NCI-H748 (cell line): ENCODE results near the gene P4HB.

Experiments
- DNase-seq: peaks from one replicate; lab custom pipeline; 2025; ENCODE audit not compliant: unreplicated experiment; lab: John Stamatoyannopoulos, UW

P4HB gene

GRCh38 chr17:81812571-81813370 is 47.6 kb downstream of the P4HB start:
- no peak for DNase-seq

GRCh38 chr17:81811705-81812570 is 48.4 kb downstream of the P4HB start:
- DNase-seq = no peak

- DNase-seq = no peak
Observed at GRCh38 chr17:81810892-81811704, 49.2 kb downstream of the P4HB start.

- no peak for DNase-seq
Observed at GRCh38 chr17:81810476-81810875, 49.9 kb downstream of the P4HB start.

- DNase-seq = no peak
Observed at GRCh38 chr17:81809556-81809998, 50.8 kb downstream of the P4HB start.

GRCh38 chr17:81808778-81809555 is 51.4 kb downstream of the P4HB start:
- no peak for DNase-seq

GRCh38 chr17:81807839-81808238 is 52.5 kb downstream of the P4HB start:
- no peak for DNase-seq

- DNase-seq = no peak
Observed at GRCh38 chr17:81807210-81807719, 53.1 kb downstream of the P4HB start.

- no peak for DNase-seq
Observed at GRCh38 chr17:81806461-81807209, 53.7 kb downstream of the P4HB start.

GRCh38 chr17:81805707-81806460 is 54.5 kb downstream of the P4HB start:
- DNase-seq = no peak

GRCh38 chr17:81804559-81805399 is 55.6 kb downstream of the P4HB start:
- no peak for DNase-seq

GRCh38 chr17:81803728-81804558 is 56.4 kb downstream of the P4HB start, which contains the start of gene GCGR:
TSS of gene GCGR (plus strand) at chr17:81804150. CDS start at chr17:81809019, 4,869 bp downstream.
- DNase-seq = no peak

- DNase-seq = no peak
Observed at GRCh38 chr17:81802856-81803643, 57.3 kb downstream of the P4HB start.

GRCh38 chr17:81802048-81802758 is 58.1 kb downstream of the P4HB start:
- DNase-seq = no peak

- DNase-seq = no peak
Observed at GRCh38 chr17:81801327-81801726, 59.0 kb downstream of the P4HB start.
